HEK293T (cell line): ENCODE measurements around the gene BAHCC1.

Experiments
- BHLHE40 ChIP-seq: fragments of 450-650 bp; IDR thresholded peaks from 2 replicates; pipeline ENCODE4 v1.6.1; 2016; ENCODE audit warnings: mild to moderate bottlenecking, moderate library complexity, borderline replicate concordance
- ELF4 ChIP-seq: fragments of 450-650 bp; IDR thresholded peaks from 2 replicates; pipeline ENCODE4 v1.6.1; 2017; ENCODE audit warnings: antibody characterized with exemption
- FOXA1 ChIP-seq: fragments of 450-650 bp; IDR thresholded peaks from 2 replicates; pipeline ENCODE4 v1.6.1; 2016; ENCODE audit warnings: mild to moderate bottlenecking
- FOXK2 ChIP-seq: fragments of 450-650 bp; IDR thresholded peaks from 2 replicates; pipeline ENCODE4 v1.6.1; 2016; ENCODE audit warnings: mild to moderate bottlenecking
- FOXM1 ChIP-seq: fragments of 450-650 bp; IDR thresholded peaks from 2 replicates; pipeline ENCODE4 v1.6.1; 2017; ENCODE audit warnings: mild to moderate bottlenecking, borderline replicate concordance
- HDGF ChIP-seq: fragments of 450-650 bp; IDR thresholded peaks from 2 replicates; pipeline ENCODE4 v1.6.1; 2017; ENCODE audit warnings: antibody characterized with exemption, borderline replicate concordance
- L3MBTL2 ChIP-seq: fragments of 450-650 bp; conservative IDR thresholded peaks from 2 replicates; pipeline ENCODE4 v1.6.1; 2016; ENCODE audit warnings: mild to moderate bottlenecking
- LEF1 ChIP-seq: fragments of 450-650 bp; IDR thresholded peaks from 2 replicates; pipeline ENCODE4 v1.6.1; 2017; ENCODE audit warnings: mild to moderate bottlenecking, borderline replicate concordance
- NFRKB ChIP-seq: fragments of 450-650 bp; IDR thresholded peaks from 2 replicates; pipeline ENCODE4 v1.6.1; 2016; ENCODE audit warnings: mild to moderate bottlenecking, moderate library complexity
- PKNOX1 ChIP-seq: fragments of 450-650 bp; IDR thresholded peaks from 2 replicates; pipeline ENCODE4 v1.6.1; 2016
- SP1 ChIP-seq: fragments of 450-650 bp; IDR thresholded peaks from 2 replicates; pipeline ENCODE4 v1.6.1; 2017
- SUZ12 ChIP-seq: fragments of 450-650 bp; IDR thresholded peaks from 2 replicates; pipeline ENCODE4 v1.6.1; 2016; ENCODE audit warnings: mild to moderate bottlenecking
- ZNF384 ChIP-seq: fragments of 450-650 bp; IDR thresholded peaks from 2 replicates; pipeline ENCODE4 v1.6.1; 2016

- no peak for TF ChIP-seq LEF1
- no peak for TF ChIP-seq SP1
- no peak for TF ChIP-seq ELF4
- no peak for TF ChIP-seq HDGF
- no peak for TF ChIP-seq FOXA1
- TF ChIP-seq BHLHE40: no peak
- TF ChIP-seq NFRKB: no peak
- TF ChIP-seq L3MBTL2: no peak
- no peak for TF ChIP-seq FOXM1
- TF ChIP-seq PKNOX1: no peak
- TF ChIP-seq FOXK2: no peak
- no peak for TF ChIP-seq ZNF384
- no peak for TF ChIP-seq SUZ12
These were observed 9.7 kb upstream of the BAHCC1 start for GRCh38 chr17:81385320-81386111.
